ENCODE results near the gene ICAM2. TPM values are rescaled to one million over a fixed set of nuclear protein-coding genes. Genes with fewer than 3 reads are reported as not detected.
"Not testable (repeated sequence)": the region's sequence is repeated elsewhere in the genome, so short reads cannot be mapped to it uniquely, and the experiment has no call there.

The ICAM2 gene
- total RNA-seq, 2 experiments from 2014 or later: 48.4 to 51.3 TPM

GRCh38 chr17:63984651-63985386 lies 35.6 kb downstream of the ICAM2 start:
- ChIA-PET POLR2A (interaction anchor here (1.0 kb wide), 2 partner anchors 12 to 35 kb away, joined by 3 to 4 read pairs; partner anchors contain the start of gene ICAM2), CTCF (interaction anchor here (0.8 to 4.7 kb wide), 16 partner anchors 8 to 147 kb away, joined by 3 to 31 read pairs (median 4); partner anchors contain the start of genes CD79B, GH1 and ICAM2)
- H3K27me3 Mint-ChIP-seq (ENCODE audit: low read depth): peaks cover 2% of the 10 kb centered on the region
- no peak overlapping the region for H3K4me3 Mint-ChIP-seq
- H3K9me3 Mint-ChIP-seq (ENCODE audit: insufficient read depth): peaks cover 7% of the 10 kb centered on the region
- H3K4me1 Mint-ChIP-seq (ENCODE audit: low read depth): peaks cover 23% of the 10 kb centered on the region
- DNase-seq: peak; percentile 84
- H3K36me3 Mint-ChIP-seq (ENCODE audit: low read depth): peaks cover 2% of the 10 kb centered on the region
- ATAC-seq: peak; percentile 84
- peak overlapping the region; percentile 66 for H3K27ac Mint-ChIP-seq

GRCh38 chr17:63984236-63984635 lies 36.2 kb downstream of the ICAM2 start:
- no peak overlapping the region for H3K27ac Mint-ChIP-seq

GRCh38 chr17:63983320-63983719 lies 37.1 kb downstream of the ICAM2 start:
- peaks cover 7% of the 10 kb centered on the region for H3K9me3 Mint-ChIP-seq (ENCODE audit: insufficient read depth)
- POLR2A ChIA-PET: no interaction called here
- no peak overlapping the region for H3K27ac Mint-ChIP-seq
- CTCF ChIA-PET: interaction anchor here (0.8 to 2.5 kb wide), 4 partner anchors 8 to 65 kb away, joined by 3 to 7 read pairs (median 4); partner anchors contain the start of gene GH1
- ATAC-seq (no peak), DNase-seq (no peak)
- H3K36me3 Mint-ChIP-seq (ENCODE audit: low read depth): peaks cover 2% of the 10 kb centered on the region
- H3K4me3 Mint-ChIP-seq: no peak overlapping the region
- peaks cover 2% of the 10 kb centered on the region for H3K27me3 Mint-ChIP-seq (ENCODE audit: low read depth)
- peaks cover 23% of the 10 kb centered on the region for H3K4me1 Mint-ChIP-seq (ENCODE audit: low read depth)

More at GRCh38 chr17:63984236-63984635, 36.2 kb downstream of the ICAM2 start:
- Mint-ChIP-seq H3K4me1 (ENCODE audit: low read depth) (peaks cover 23% of the 10 kb centered on the region), H3K27me3 (ENCODE audit: low read depth) (peaks cover 2% of the 10 kb centered on the region), H3K4me3 (no peak overlapping the region), H3K36me3 (ENCODE audit: low read depth) (peaks cover 2% of the 10 kb centered on the region), H3K9me3 (ENCODE audit: insufficient read depth) (peaks cover 7% of the 10 kb centered on the region)
- CTCF ChIA-PET: interaction anchor here (0.8 to 4.7 kb wide), 9 partner anchors 9 to 114 kb away, joined by 3 to 31 read pairs (median 6); partner anchors contain the start of genes CD79B and GH1
- ATAC-seq (no peak), DNase-seq (no peak)
- POLR2A ChIA-PET: interaction anchor here (1.0 kb wide), 1 partner anchor 13 kb away, joined by 3 read pairs; no protein-coding TSS in a partner anchor

GRCh38 chr17:63982641-63983040 lies 37.8 kb downstream of the ICAM2 start:
- ATAC-seq; H3K4me3 Mint-ChIP-seq; H3K9me3 Mint-ChIP-seq (ENCODE audit: insufficient read depth); H3K27me3 Mint-ChIP-seq (ENCODE audit: low read depth); POLR2A ChIA-PET; H3K27ac Mint-ChIP-seq; DNase-seq; H3K36me3 Mint-ChIP-seq (ENCODE audit: low read depth): not testable (repeated sequence)
- H3K4me1 Mint-ChIP-seq (ENCODE audit: low read depth): peaks cover 23% of the 10 kb centered on the region
- CTCF ChIA-PET: interaction anchor here (0.9 to 1.9 kb wide), 4 partner anchors 8 to 151 kb away, joined by 3 to 7 read pairs (median 6); partner anchors contain the start of gene GH1

- ATAC-seq (no peak), DNase-seq (no peak)
- Mint-ChIP-seq H3K4me1 (ENCODE audit: low read depth) (peaks cover 4% of the 10 kb centered on the region), H3K36me3 (ENCODE audit: low read depth) (peaks cover 2% of the 10 kb centered on the region), H3K4me3 (no peak overlapping the region), H3K27ac (no peak overlapping the region), H3K9me3 (ENCODE audit: insufficient read depth) (peaks cover 7% of the 10 kb centered on the region), H3K27me3 (ENCODE audit: low read depth) (peaks cover 19% of the 10 kb centered on the region)
- CTCF ChIA-PET: interaction anchor here (0.7 to 2.6 kb wide), 6 partner anchors 12 to 441 kb away, joined by 3 to 14 read pairs (median 5); partner anchors contain the start of gene GH1
- POLR2A ChIA-PET: interaction anchor here (0.6 kb wide), 1 partner anchor 15 kb away, joined by 3 read pairs; no protein-coding TSS in a partner anchor
Measured at GRCh38 chr17:63978272-63979200, 41.9 kb downstream of the ICAM2 start.

- ATAC-seq (no peak), DNase-seq (no peak)
- no peaks in the 10 kb centered on the region for H3K36me3 Mint-ChIP-seq (ENCODE audit: low read depth)
- CTCF ChIA-PET: interaction anchor here (1.0 to 5.4 kb wide), 8 partner anchors 9 to 157 kb away, joined by 3 to 23 read pairs (median 4); no protein-coding TSS in a partner anchor
- H3K4me3 Mint-ChIP-seq: no peak overlapping the region
- H3K27me3 Mint-ChIP-seq (ENCODE audit: low read depth): peaks cover 17% of the 10 kb centered on the region
- peaks cover under 1% of the 10 kb centered on the region for H3K9me3 Mint-ChIP-seq (ENCODE audit: insufficient read depth)
- H3K27ac Mint-ChIP-seq: no peak overlapping the region
- peaks cover 4% of the 10 kb centered on the region for H3K4me1 Mint-ChIP-seq (ENCODE audit: low read depth)
- POLR2A ChIA-PET: interaction anchor here (0.6 kb wide), 1 partner anchor 30 kb away, joined by 3 read pairs; no protein-coding TSS in a partner anchor
Measured at GRCh38 chr17:63976702-63977101, 43.7 kb downstream of the ICAM2 start.

GRCh38 chr17:63975541-63976092 lies 44.8 kb downstream of the ICAM2 start:
- Mint-ChIP-seq H3K27me3 (ENCODE audit: low read depth) (peaks cover 17% of the 10 kb centered on the region), H3K4me3 (no peak overlapping the region)
- POLR2A ChIA-PET: interaction anchor here (0.6 kb wide), 1 partner anchor 107 kb away, joined by 3 read pairs; no protein-coding TSS in a partner anchor

GRCh38 chr17:63974594-63975192 lies 45.7 kb downstream of the ICAM2 start:
- Mint-ChIP-seq H3K27me3 (ENCODE audit: low read depth) (peaks cover 17% of the 10 kb centered on the region), H3K27ac (no peak overlapping the region), H3K36me3 (ENCODE audit: low read depth) (no peaks in the 10 kb centered on the region), H3K4me1 (ENCODE audit: low read depth) (peaks cover 8% of the 10 kb centered on the region), H3K4me3 (no peak overlapping the region), H3K9me3 (ENCODE audit: insufficient read depth) (no peaks in the 10 kb centered on the region)
- no peak for DNase-seq
- no peak for ATAC-seq
- ChIA-PET POLR2A (no interaction called here), CTCF (interaction anchor here (1.2 to 5.4 kb wide), 4 partner anchors 10 to 55 kb away, joined by 7 to 23 read pairs (median 14); partner anchors contain the start of gene GH1)

More at GRCh38 chr17:63975541-63976092, 44.8 kb downstream of the ICAM2 start:
- ATAC-seq (no peak), DNase-seq (no peak)
- Mint-ChIP-seq H3K27ac (no peak overlapping the region), H3K36me3 (ENCODE audit: low read depth) (no peaks in the 10 kb centered on the region), H3K4me1 (ENCODE audit: low read depth) (peaks cover 4% of the 10 kb centered on the region), H3K9me3 (ENCODE audit: insufficient read depth) (no peaks in the 10 kb centered on the region)
- CTCF ChIA-PET: interaction anchor here (0.9 to 5.4 kb wide), 10 partner anchors 9 to 158 kb away, joined by 3 to 23 read pairs (median 5); partner anchors contain the start of gene GH1

- ATAC-seq (no peak), DNase-seq (no peak)
- peaks cover 17% of the 10 kb centered on the region for H3K27me3 Mint-ChIP-seq (ENCODE audit: low read depth)
- H3K9me3 Mint-ChIP-seq (ENCODE audit: insufficient read depth): no peaks in the 10 kb centered on the region
- no peak overlapping the region for H3K4me3 Mint-ChIP-seq
- no peak overlapping the region for H3K27ac Mint-ChIP-seq
- peaks cover 8% of the 10 kb centered on the region for H3K4me1 Mint-ChIP-seq (ENCODE audit: low read depth)
- H3K36me3 Mint-ChIP-seq (ENCODE audit: low read depth): no peaks in the 10 kb centered on the region
- CTCF ChIA-PET: interaction anchor here (2.1 to 5.4 kb wide), 3 partner anchors 11 to 28 kb away, joined by 7 to 23 read pairs (median 20); no protein-coding TSS in a partner anchor
- POLR2A ChIA-PET: no interaction called here
Measured at GRCh38 chr17:63973930-63974593, 46.4 kb downstream of the ICAM2 start.

GRCh38 chr17:63973247-63973646 lies 47.2 kb downstream of the ICAM2 start:
- no peak overlapping the region for H3K4me3 Mint-ChIP-seq
- H3K36me3 Mint-ChIP-seq (ENCODE audit: low read depth): no peaks in the 10 kb centered on the region
- POLR2A ChIA-PET: no interaction called here
- H3K4me1 Mint-ChIP-seq (ENCODE audit: low read depth): peaks cover 10% of the 10 kb centered on the region
- H3K27me3 Mint-ChIP-seq (ENCODE audit: low read depth): peaks cover 22% of the 10 kb centered on the region
- H3K27ac Mint-ChIP-seq: peak overlapping the region; percentile 43
- CTCF ChIA-PET: interaction anchor here (5.4 kb wide), 1 partner anchor 17 kb away, joined by 20 read pairs; no protein-coding TSS in a partner anchor
- DNase-seq: no peak
- no peak for ATAC-seq
- H3K9me3 Mint-ChIP-seq (ENCODE audit: insufficient read depth): no peaks in the 10 kb centered on the region

All from activated CD8-positive, alpha-beta T cell treated with anti-CD3 and anti-CD28 coated beads, Interleukin-2, amount 10 ng/mL, durations not matched to agents 7 days and 5 days (primary cell).